ENCODE measurements around the gene PRRT1. TPM values are rescaled to one million over a fixed set of nuclear protein-coding genes. Genes with fewer than 3 reads are reported as not detected.

PRRT1 gene
- total and polyA plus RNA-seq, 2 experiments from 2014 or later, result 1.2 to 2.1 TPM

DNA sequence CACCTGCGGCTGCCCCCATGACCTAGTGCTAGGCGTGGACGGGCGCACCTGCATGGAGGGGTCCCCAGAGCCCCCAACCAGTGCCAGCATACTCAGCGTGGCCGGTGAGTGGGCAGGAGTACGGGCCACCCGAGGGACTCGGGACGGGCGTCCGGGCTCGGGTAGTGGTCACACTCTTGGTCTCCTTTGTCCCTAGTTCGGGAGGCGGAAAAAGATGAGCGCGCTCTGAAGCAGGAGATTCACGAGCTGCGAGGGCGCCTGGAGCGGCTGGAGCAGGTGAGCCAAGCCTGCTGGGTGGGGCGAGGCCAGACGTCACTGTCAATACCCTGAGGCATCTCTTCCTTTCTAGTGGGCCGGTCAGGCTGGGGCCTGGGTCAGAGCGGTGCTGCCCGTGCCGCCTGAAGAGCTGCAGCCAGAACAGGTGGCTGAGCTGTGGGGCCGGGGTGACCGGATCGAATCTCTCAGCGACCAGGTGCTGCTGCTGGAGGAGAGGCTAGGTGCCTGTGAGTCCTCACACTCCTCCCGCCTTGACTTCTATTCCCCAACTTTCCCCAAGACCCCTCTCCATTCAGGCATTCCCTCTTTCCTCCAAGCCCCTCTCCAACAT, 15.5 kb upstream of the PRRT1 start:
- Histone ChIP-seq H3K4me1 (ENCODE audit: insufficient read depth) (peaks cover 8% of the 10 kb centered on the region; the same call in 1 of the 2 replicates), H4K20me1 (ENCODE audit: insufficient read depth) (no peaks in the 10 kb centered on the region), H3K36me3 (ENCODE audit: low read depth) (peaks cover 6% of the 10 kb centered on the region; the same call in 1 of the 2 replicates), H3K27me3 (replicated peaks; ENCODE audit: insufficient read depth) (no peaks in the 10 kb centered on the region), H3K9me3 (ENCODE audit: low read depth) (no peaks in the 10 kb centered on the region), H3K4me3 (no peak overlapping the region), H3K27ac (no peak overlapping the region), H2AFZ (no peak overlapping the region), H3K4me2 (ENCODE audit: unreplicated experiment) (no peak overlapping the region), H3F3A (ENCODE audit: insufficient read depth) (no peaks in the 10 kb centered on the region; the same call in 1 of the 2 replicates), H3K9me2 (ENCODE audit: insufficient read depth) (no peaks in the 10 kb centered on the region), H3K79me2 (ENCODE audit: insufficient read depth) (peaks cover 16% of the 10 kb centered on the region), H3K9ac (no peak overlapping the region)
- DNase-seq, result no peak
- in situ Hi-C loops (cut with MboI), result no loop called here
- 87 to 88% methylated on average over 32 of the region's 32 CpGs for WGBS, 2 experiments (ENCODE audit: low coverage in 1 of 2, low lambda C conversion rate in 2 of 2, missing lambda C conversion rate in 2 of 2)
- TF ChIP-seq EZH2phosphoT487 (IDR thresholded peaks at IDR 0.05; ENCODE audit: insufficient read depth, low read depth) (no peak), EZH2 (IDR thresholded peaks at IDR 0.05; ENCODE audit: insufficient read depth, poor library complexity, severe bottlenecking) (no peak)

- Histone ChIP-seq H3K9ac (no peak overlapping the region), H3K4me1 (ENCODE audit: insufficient read depth) (peaks cover 8% of the 10 kb centered on the region; the same call in 1 of the 2 replicates), H3K4me3 (no peak overlapping the region), H3K79me2 (ENCODE audit: insufficient read depth) (peaks cover 9% of the 10 kb centered on the region; the same call in 1 of the 2 replicates), H2AFZ (no peak overlapping the region), H3K27ac (no peak overlapping the region), H3K27me3 (replicated peaks; ENCODE audit: insufficient read depth) (no peaks in the 10 kb centered on the region), H3F3A (ENCODE audit: insufficient read depth) (no peaks in the 10 kb centered on the region; the same call in 1 of the 2 replicates), H3K36me3 (ENCODE audit: low read depth) (peaks cover 6% of the 10 kb centered on the region; the same call in 1 of the 2 replicates), H3K9me2 (ENCODE audit: insufficient read depth) (no peaks in the 10 kb centered on the region), H3K4me2 (ENCODE audit: unreplicated experiment) (no peak overlapping the region), H3K9me3 (ENCODE audit: low read depth) (no peaks in the 10 kb centered on the region), H4K20me1 (ENCODE audit: insufficient read depth) (no peaks in the 10 kb centered on the region)
- no peak for TF ChIP-seq EZH2phosphoT487 (IDR thresholded peaks at IDR 0.05; ENCODE audit: insufficient read depth, low read depth)
- TF ChIP-seq EZH2 (IDR thresholded peaks at IDR 0.05; ENCODE audit: insufficient read depth, poor library complexity, severe bottlenecking), result no peak
- in situ Hi-C loops (cut with MboI), result no loop called here
- WGBS, 2 experiments (ENCODE audit: low coverage in 1 of 2, low lambda C conversion rate in 2 of 2, missing lambda C conversion rate in 2 of 2), result 81 to 90% methylated on average over 24 to 28 of the region's 30 CpGs
- no peak for DNase-seq
Observed at GRCh38 chr6:32166411-32167061, 14.8 kb upstream of the PRRT1 start.

GRCh38 chr6:32164295-32164694, 12.6 kb upstream of the PRRT1 start, which contains the start of gene EGFL8:
TSS of gene EGFL8 (plus strand) at chr6:32164595. CDS start at chr6:32166166, 1,571 bp downstream.
- Histone ChIP-seq H3K36me3 (ENCODE audit: low read depth) (peaks cover 6% of the 10 kb centered on the region; the same call in 1 of the 2 replicates), H3K27me3 (replicated peaks; ENCODE audit: insufficient read depth) (no peaks in the 10 kb centered on the region), H2AFZ (no peak within 1 kb of the TSS), H3K79me2 (ENCODE audit: insufficient read depth) (no peaks in the 10 kb centered on the region), H4K20me1 (ENCODE audit: insufficient read depth) (no peaks in the 10 kb centered on the region), H3K4me2 (ENCODE audit: unreplicated experiment) (no peak within 1 kb of the TSS), H3F3A (ENCODE audit: insufficient read depth) (no peaks in the 10 kb centered on the region; the same call in 1 of the 2 replicates), H3K4me1 (ENCODE audit: insufficient read depth) (peaks cover 8% of the 10 kb centered on the region; the same call in 1 of the 2 replicates), H3K4me3 (no peak within 1 kb of the TSS), H3K27ac (no peak within 1 kb of the TSS), H3K9me2 (ENCODE audit: insufficient read depth) (no peaks in the 10 kb centered on the region), H3K9me3 (ENCODE audit: low read depth) (no peaks in the 10 kb centered on the region), H3K9ac (no peak within 1 kb of the TSS)
- no peak for TF ChIP-seq EZH2phosphoT487 (IDR thresholded peaks at IDR 0.05; ENCODE audit: insufficient read depth, low read depth)
- no peak for TF ChIP-seq EZH2 (IDR thresholded peaks at IDR 0.05; ENCODE audit: insufficient read depth, poor library complexity, severe bottlenecking)
- in situ Hi-C loops (cut with MboI), result no loop called here
- no peak for DNase-seq

DNA sequence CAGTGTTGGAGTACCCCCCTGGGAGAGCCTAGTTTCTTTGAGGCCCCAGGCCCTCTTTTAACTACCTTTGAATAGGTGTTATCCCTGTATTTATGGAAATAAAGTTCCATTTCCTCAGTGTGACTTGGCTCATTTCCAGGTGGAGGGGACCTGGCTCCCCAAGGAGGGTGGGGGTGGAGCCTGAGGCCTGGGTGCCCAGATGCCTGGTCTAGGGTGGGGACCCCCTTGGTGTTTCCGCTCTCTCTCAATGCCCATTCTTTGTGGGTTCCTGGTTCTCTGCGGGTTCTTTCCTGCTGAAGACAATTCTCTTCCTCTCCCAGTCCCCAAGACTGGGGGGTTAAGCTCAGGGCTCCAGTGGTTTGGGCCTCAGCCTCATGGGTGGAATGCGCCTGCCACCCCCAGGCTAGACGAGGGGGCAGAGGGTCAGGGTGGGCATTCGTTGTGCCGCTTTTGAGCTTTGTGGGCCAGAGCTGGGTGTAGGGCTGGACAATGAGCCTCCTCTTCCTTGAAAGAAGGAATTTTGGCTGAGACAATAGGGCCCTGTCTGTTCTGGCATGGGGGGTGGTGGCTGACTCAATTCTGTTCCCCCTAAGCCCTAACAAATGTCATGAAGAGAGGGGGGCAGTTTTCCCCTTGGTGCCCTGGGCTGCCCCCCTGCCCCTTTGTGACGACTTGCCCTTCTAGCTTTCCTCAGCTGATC, 12.0 kb upstream of the PRRT1 start:
- no peak overlapping the region for H2AFZ ChIP-seq
- no peaks in the 10 kb centered on the region for H4K20me1 ChIP-seq (ENCODE audit: insufficient read depth)
- no peak overlapping the region for H3K27ac ChIP-seq
- H3K9me3 ChIP-seq (ENCODE audit: low read depth), result no peaks in the 10 kb centered on the region
- H3K9ac ChIP-seq, result no peak overlapping the region
- H3F3A ChIP-seq (ENCODE audit: insufficient read depth), result no peaks in the 10 kb centered on the region; the same call in 1 of the 2 replicates
- DNase-seq, result no peak
- H3K4me3 ChIP-seq, result no peak overlapping the region
- TF ChIP-seq EZH2 (IDR thresholded peaks at IDR 0.05; ENCODE audit: insufficient read depth, poor library complexity, severe bottlenecking), result no peak
- no peak for TF ChIP-seq EZH2phosphoT487 (IDR thresholded peaks at IDR 0.05; ENCODE audit: insufficient read depth, low read depth)
- no peaks in the 10 kb centered on the region for H3K27me3 ChIP-seq (replicated peaks; ENCODE audit: insufficient read depth)
- H3K4me2 ChIP-seq (ENCODE audit: unreplicated experiment), result no peak overlapping the region
- H3K36me3 ChIP-seq (ENCODE audit: low read depth), result peaks cover 3% of the 10 kb centered on the region; the same call in 1 of the 2 replicates
- no peaks in the 10 kb centered on the region for H3K9me2 ChIP-seq (ENCODE audit: insufficient read depth)
- in situ Hi-C loops (cut with MboI), result no loop called here
- WGBS, 2 experiments (ENCODE audit: low coverage in 1 of 2, low lambda C conversion rate in 2 of 2, missing lambda C conversion rate in 2 of 2), result 99% methylated on average over 7 of the region's 7 CpGs
- peaks cover 4% of the 10 kb centered on the region; the same call in 1 of the 2 replicates for H3K4me1 ChIP-seq (ENCODE audit: insufficient read depth)
- no peaks in the 10 kb centered on the region for H3K79me2 ChIP-seq (ENCODE audit: insufficient read depth)
